HepG2 (cell line): ENCODE results near the gene RASSF7. TPM values are rescaled to one million over a fixed set of nuclear protein-coding genes. Genes with fewer than 3 reads are reported as not detected.

Experiments
- ARHGAP35 ChIP-seq: sonication (generic); formaldehyde crosslinking; IDR thresholded peaks from 2 replicates; pipeline ENCODE4 v1.9.0; 2022; ENCODE audit warnings: mild to moderate bottlenecking, inconsistent platforms, moderate library complexity, missing genetic modification reagents, borderline replicate concordance
- CERS6 ChIP-seq: sonication (generic); formaldehyde crosslinking; IDR thresholded peaks from 2 replicates; pipeline ENCODE4 v1.5.0; 2020; ENCODE audit warnings: missing genetic modification reagents
- DNMT1 ChIP-seq: sonication (generic); formaldehyde crosslinking; IDR thresholded peaks from 2 replicates; pipeline ENCODE4 v1.5.1; 2020; ENCODE audit warnings: mild to moderate bottlenecking, missing genetic modification reagents
- FOXC1 ChIP-seq: sonication (generic); formaldehyde crosslinking; IDR thresholded peaks from 2 replicates; pipeline ENCODE4 v1.8.0; 2022; ENCODE audit warnings: mild to moderate bottlenecking, missing genetic modification reagents, borderline replicate concordance
- MLX ChIP-seq: IDR thresholded peaks from 2 replicates; pipeline ENCODE4 v1.6.1; 2016
- NCOA1 ChIP-seq: sonication (generic); formaldehyde crosslinking; IDR thresholded peaks from 2 replicates; pipeline ENCODE4 v1.9.0; 2021; ENCODE audit warnings: missing genetic modification reagents
- PHF8 ChIP-seq: sonication (generic); formaldehyde crosslinking; IDR thresholded peaks from 2 replicates; pipeline ENCODE4 v1.5.0; 2020; ENCODE audit warnings: missing genetic modification reagents
- RBAK ChIP-seq: sonication (generic); formaldehyde crosslinking; IDR thresholded peaks from 2 replicates; pipeline ENCODE4 v1.5.1; 2020; ENCODE audit warnings: mild to moderate bottlenecking, missing genetic modification reagents
- RBM22 ChIP-seq: fragments of 200-400 bp; formaldehyde crosslinking; optimal IDR thresholded peaks from 2 replicates; pipeline ENCODE3; 2017; ENCODE audit warnings: mild to moderate bottlenecking, low read length, moderate library complexity
- SIN3B ChIP-seq: fragments of 150-350 bp; IDR thresholded peaks from 2 replicates; pipeline ENCODE4 v1.6.1; 2014; ENCODE audit warnings: low read length
- ZBTB42 ChIP-seq: sonication (generic); formaldehyde crosslinking; IDR thresholded peaks from 2 replicates; pipeline ENCODE4 v1.5.0; 2020; ENCODE audit warnings: mild to moderate bottlenecking, missing genetic modification reagents
- ZNF274 ChIP-seq: sonication (generic); formaldehyde crosslinking; IDR thresholded peaks from 2 replicates; pipeline ENCODE4 v1.5.1; 2020; ENCODE audit warnings: mild to moderate bottlenecking, missing genetic modification reagents
- ZNF607 ChIP-seq: sonication (generic); formaldehyde crosslinking; IDR thresholded peaks from 2 replicates; pipeline ENCODE4 v1.5.1; 2020; ENCODE audit warnings: missing genetic modification reagents, mild to moderate bottlenecking, borderline replicate concordance
- ZNF766 ChIP-seq: sonication (generic); formaldehyde crosslinking; IDR thresholded peaks from 2 replicates; pipeline ENCODE4 v1.5.0; 2020; ENCODE audit warnings: missing genetic modification reagents, borderline replicate concordance
- ZNF772 ChIP-seq: sonication (generic); formaldehyde crosslinking; IDR thresholded peaks from 2 replicates; pipeline ENCODE4 v1.5.0; 2020; ENCODE audit warnings: mild to moderate bottlenecking, missing genetic modification reagents
- ZSCAN12 ChIP-seq: sonication (generic); formaldehyde crosslinking; IDR thresholded peaks from 2 replicates; pipeline ENCODE4 v1.9.0; 2021; ENCODE audit warnings: mild to moderate bottlenecking, missing genetic modification reagents
- ZSCAN30 ChIP-seq: sonication (generic); formaldehyde crosslinking; IDR thresholded peaks from 2 replicates; pipeline ENCODE4 v1.5.0; 2020; ENCODE audit warnings: mild to moderate bottlenecking, missing genetic modification reagents
- polyA plus RNA-seq, 8 experiments: library from polyadenylated mRNA; depleted of rRNA in 3 of 8; stranded (reverse) in 7 of 8; unstranded in 1 of 8; fragments of >200 nt; fragmentation: Illumina TruSeq in 4 of 8; extraction: Trizol in 4 of 8; gene quantifications; 2 replicates each; pipeline versions ENCODE4 v1.2.1 to v1.2.3, GENCODE V29; 2011 to 2016; ENCODE audit warnings: low read depth in 4 of 8, missing spikeins in 1 of 8, mixed read lengths in 1 of 8; ENCODE audit not compliant: insufficient read depth in 1 of 8
- total RNA-seq, 5 experiments: library from RNA; depleted of rRNA; stranded (reverse); fragments of >200 nt; fragmentation: Illumina TruSeq; extraction: Trizol; gene quantifications; 2 replicates each; pipeline ENCODE4 v1.2.3, GENCODE V29; 2016; ENCODE audit warnings: low read depth in 1 of 5
- TF ChIP-seq, protein P1 (sequence below): sonication (generic); formaldehyde crosslinking; IDR thresholded peaks from 2 replicates; pipeline ENCODE4 v1.5.0; 2020; ENCODE audit warnings: mild to moderate bottlenecking, missing genetic modification reagents, borderline replicate concordance
- TF ChIP-seq, protein P2 (sequence below): IDR thresholded peaks from 2 replicates; pipeline ENCODE4 v1.6.1; 2016

Gene RASSF7
- total and polyA plus RNA-seq, 2 of the 13 experiments (the other 11 are each of a cell fraction or from before 2014, with no cell fraction given), result 20.2 to 28.6 TPM

DNA sequence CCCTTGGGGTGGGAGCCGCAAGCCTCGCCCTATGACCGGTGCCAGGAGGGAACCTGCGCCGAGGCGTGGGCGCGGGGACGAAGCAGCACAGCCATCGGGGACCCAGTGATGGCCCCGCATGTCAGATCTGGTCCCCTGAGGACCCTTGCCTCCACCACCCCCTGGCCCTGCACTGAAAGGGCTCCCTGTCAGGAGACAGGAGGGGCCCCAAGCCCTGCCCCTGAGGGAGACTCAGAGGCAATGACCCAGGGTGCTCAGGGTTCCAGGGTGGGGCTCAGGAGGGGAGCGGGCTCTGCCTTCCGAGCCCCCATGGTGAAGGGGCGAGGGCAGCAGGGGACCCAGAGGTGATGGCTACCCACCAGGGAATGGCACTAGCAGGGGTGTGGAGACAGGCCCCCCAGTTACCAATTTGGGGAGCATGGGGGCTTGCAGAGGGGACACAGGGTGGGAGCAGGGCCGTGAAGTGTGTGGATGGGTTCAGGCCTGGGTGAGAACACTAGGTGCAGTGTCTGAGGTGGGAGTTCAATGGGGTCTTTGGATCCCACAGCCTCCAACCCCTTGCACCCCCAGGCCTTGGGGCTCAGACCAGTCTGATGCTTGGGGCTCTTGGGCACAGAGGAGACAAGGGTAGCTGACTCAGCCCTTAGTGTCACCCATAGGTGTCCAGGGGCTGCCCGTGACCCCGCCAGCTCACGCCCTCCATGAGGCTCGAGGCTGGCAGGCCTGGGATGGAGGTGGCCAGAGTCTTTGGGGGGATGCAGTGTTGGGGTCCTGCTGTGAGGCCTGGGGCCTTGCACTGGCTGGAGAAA is 22.9 kb upstream of the RASSF7 start (continued):
- TF ChIP-seq, protein P1, sequence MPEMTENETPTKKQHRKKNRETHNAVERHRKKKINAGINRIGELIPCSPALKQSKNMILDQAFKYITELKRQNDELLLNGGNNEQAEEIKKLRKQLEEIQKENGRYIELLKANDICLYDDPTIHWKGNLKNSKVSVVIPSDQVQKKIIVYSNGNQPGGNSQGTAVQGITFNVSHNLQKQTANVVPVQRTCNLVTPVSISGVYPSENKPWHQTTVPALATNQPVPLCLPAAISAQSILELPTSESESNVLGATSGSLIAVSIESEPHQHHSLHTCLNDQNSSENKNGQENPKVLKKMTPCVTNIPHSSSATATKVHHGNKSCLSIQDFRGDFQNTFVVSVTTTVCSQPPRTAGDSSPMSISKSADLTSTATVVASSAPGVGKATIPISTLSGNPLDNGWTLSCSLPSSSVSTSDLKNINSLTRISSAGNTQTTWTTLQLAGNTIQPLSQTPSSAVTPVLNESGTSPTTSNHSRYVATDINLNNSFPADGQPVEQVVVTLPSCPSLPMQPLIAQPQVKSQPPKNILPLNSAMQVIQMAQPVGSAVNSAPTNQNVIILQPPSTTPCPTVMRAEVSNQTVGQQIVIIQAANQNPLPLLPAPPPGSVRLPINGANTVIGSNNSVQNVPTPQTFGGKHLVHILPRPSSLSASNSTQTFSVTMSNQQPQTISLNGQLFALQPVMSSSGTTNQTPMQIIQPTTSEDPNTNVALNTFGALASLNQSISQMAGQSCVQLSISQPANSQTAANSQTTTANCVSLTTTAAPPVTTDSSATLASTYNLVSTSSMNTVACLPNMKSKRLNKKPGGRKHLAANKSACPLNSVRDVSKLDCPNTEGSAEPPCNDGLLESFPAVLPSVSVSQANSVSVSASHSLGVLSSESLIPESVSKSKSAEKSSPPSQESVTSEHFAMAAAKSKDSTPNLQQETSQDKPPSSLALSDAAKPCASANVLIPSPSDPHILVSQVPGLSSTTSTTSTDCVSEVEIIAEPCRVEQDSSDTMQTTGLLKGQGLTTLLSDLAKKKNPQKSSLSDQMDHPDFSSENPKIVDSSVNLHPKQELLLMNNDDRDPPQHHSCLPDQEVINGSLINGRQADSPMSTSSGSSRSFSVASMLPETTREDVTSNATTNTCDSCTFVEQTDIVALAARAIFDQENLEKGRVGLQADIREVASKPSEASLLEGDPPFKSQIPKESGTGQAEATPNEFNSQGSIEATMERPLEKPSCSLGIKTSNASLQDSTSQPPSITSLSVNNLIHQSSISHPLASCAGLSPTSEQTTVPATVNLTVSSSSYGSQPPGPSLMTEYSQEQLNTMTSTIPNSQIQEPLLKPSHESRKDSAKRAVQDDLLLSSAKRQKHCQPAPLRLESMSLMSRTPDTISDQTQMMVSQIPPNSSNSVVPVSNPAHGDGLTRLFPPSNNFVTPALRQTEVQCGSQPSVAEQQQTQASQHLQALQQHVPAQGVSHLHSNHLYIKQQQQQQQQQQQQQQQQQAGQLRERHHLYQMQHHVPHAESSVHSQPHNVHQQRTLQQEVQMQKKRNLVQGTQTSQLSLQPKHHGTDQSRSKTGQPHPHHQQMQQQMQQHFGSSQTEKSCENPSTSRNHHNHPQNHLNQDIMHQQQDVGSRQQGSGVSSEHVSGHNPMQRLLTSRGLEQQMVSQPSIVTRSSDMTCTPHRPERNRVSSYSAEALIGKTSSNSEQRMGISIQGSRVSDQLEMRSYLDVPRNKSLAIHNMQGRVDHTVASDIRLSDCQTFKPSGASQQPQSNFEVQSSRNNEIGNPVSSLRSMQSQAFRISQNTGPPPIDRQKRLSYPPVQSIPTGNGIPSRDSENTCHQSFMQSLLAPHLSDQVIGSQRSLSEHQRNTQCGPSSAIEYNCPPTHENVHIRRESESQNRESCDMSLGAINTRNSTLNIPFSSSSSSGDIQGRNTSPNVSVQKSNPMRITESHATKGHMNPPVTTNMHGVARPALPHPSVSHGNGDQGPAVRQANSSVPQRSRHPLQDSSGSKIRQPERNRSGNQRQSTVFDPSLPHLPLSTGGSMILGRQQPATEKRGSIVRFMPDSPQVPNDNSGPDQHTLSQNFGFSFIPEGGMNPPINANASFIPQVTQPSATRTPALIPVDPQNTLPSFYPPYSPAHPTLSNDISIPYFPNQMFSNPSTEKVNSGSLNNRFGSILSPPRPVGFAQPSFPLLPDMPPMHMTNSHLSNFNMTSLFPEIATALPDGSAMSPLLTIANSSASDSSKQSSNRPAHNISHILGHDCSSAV, result no peak
- TF ChIP-seq ZBTB42 (CRISPR knock-in tag) (no peak), RBM22 (no peak), ZNF766 (no peak), FOXC1 (CRISPR knock-in tag) (peak; percentile 4; the same call in 1 of the 2 replicates), ZNF607 (CRISPR knock-in tag) (no peak), DNMT1 (CRISPR knock-in tag) (no peak), ZNF274 (CRISPR knock-in tag) (no peak), PHF8 (CRISPR knock-in tag) (no peak), RBAK (CRISPR knock-in tag) (no peak), ZNF772 (CRISPR knock-in tag) (0 out of 2 replicates have a peak, but pooled peaks have one; percentile 55), MLX (CRISPR knock-in tag) (no peak), CERS6 (CRISPR knock-in tag) (no peak), ZSCAN30 (no peak), NCOA1 (CRISPR knock-in tag) (peak; percentile 11; the same call in 1 of the 2 replicates), ZSCAN12 (CRISPR knock-in tag) (no peak), SIN3B (no peak), ARHGAP35 (CRISPR knock-in tag) (no peak)
- TF ChIP-seq, protein P2, sequence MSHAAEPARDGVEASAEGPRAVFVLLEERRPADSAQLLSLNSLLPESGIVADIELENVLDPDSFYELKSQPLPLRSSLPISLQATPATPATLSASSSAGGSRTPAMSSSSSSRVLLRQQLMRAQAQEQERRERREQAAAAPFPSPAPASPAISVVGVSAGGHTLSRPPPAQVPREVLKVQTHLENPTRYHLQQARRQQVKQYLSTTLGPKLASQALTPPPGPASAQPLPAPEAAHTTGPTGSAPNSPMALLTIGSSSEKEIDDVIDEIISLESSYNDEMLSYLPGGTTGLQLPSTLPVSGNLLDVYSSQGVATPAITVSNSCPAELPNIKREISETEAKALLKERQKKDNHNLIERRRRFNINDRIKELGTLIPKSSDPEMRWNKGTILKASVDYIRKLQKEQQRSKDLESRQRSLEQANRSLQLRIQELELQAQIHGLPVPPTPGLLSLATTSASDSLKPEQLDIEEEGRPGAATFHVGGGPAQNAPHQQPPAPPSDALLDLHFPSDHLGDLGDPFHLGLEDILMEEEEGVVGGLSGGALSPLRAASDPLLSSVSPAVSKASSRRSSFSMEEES (CRISPR knock-in tag), result no peak
